ENCODE results near the gene NFIA. TPM values are rescaled to one million over a fixed set of nuclear protein-coding genes. Genes with fewer than 3 reads are reported as not detected.

NFIA gene
- total RNA-seq, 1 experiment from 2014 or later: 20.9 TPM

- ATAC-seq: no peak
- DNase-seq (ENCODE audit: low read depth, low spot score): no peak
- Histone ChIP-seq H3K27me3 (ENCODE audit: control insufficient read depth, insufficient read depth, low read length) (no peaks in the 10 kb centered on the region), H3K4me3 (ENCODE audit: low read depth in 2 of 2, low read length in 2 of 2) (no peak overlapping the region), H3K9me3 (ENCODE audit: control insufficient read depth, insufficient read depth, low read depth, low read length) (no peaks in the 10 kb centered on the region), H3K4me1 (ENCODE audit: control insufficient read depth, insufficient read depth, low read length) (no peaks in the 10 kb centered on the region), H3K27ac (ENCODE audit: low read length) (no peak overlapping the region), H3K36me3 (ENCODE audit: control insufficient read depth, insufficient read depth, low read length) (no peaks in the 10 kb centered on the region)
- intact Hi-C loops (cut with micrococcal nuclease; ENCODE audit: unreplicated experiment): no loop called here
- POLR2A ChIA-PET: no interaction called here
- TF ChIP-seq POLR2AphosphoS5 (IDR thresholded peaks at IDR 0.05; ENCODE audit: low read depth, low read length) (no peak), TCF7L2 (IDR thresholded peaks at IDR 0.05; ENCODE audit: low read depth, low read length) (no peak), CTCF (IDR thresholded peaks at IDR 0.05) (no peak), SIN3A (IDR thresholded peaks at IDR 0.05; ENCODE audit: borderline replicate concordance, insufficient read depth, low read depth, low read length) (no peak), REST (IDR thresholded peaks at IDR 0.05; ENCODE audit: insufficient read depth in 1 of 2, low read depth in 2 of 2, low read length in 1 of 2) (no peak)
- CTCF ChIA-PET: no interaction called here
- no TSS peak for BruUV-seq (replicated peaks)
- in situ Hi-C loops (cut with HindIII; ENCODE audit: low pct_unique_long_range_greater_than_20kb, low sequenced_read_pairs): no loop called here
These were observed 315.1 kb downstream of the NFIA start for GRCh38 chr1:61397495-61397894.

GRCh38 chr1:61397935-61398334, 315.6 kb downstream of the NFIA start:
- no peak for DNase-seq (ENCODE audit: low read depth, low spot score)
- TF ChIP-seq POLR2AphosphoS5 (IDR thresholded peaks at IDR 0.05; ENCODE audit: low read depth, low read length) (no peak), SIN3A (IDR thresholded peaks at IDR 0.05; ENCODE audit: borderline replicate concordance, insufficient read depth, low read depth, low read length) (no peak), CTCF (IDR thresholded peaks at IDR 0.05) (no peak), TCF7L2 (IDR thresholded peaks at IDR 0.05; ENCODE audit: low read depth, low read length) (no peak), REST (IDR thresholded peaks at IDR 0.05; ENCODE audit: insufficient read depth in 1 of 2, low read depth in 2 of 2, low read length in 1 of 2) (no peak)
- ChIA-PET POLR2A (no interaction called here), CTCF (no interaction called here)
- no peaks in the 10 kb centered on the region for H3K9me3 ChIP-seq (ENCODE audit: control insufficient read depth, insufficient read depth, low read depth, low read length)
- BruUV-seq (replicated peaks): no TSS peak
- H3K4me3 ChIP-seq (ENCODE audit: low read depth in 2 of 2, low read length in 2 of 2): no peak overlapping the region
- H3K27ac ChIP-seq (ENCODE audit: low read length): no peak overlapping the region
- H3K36me3 ChIP-seq (ENCODE audit: control insufficient read depth, insufficient read depth, low read length): no peaks in the 10 kb centered on the region
- intact Hi-C loops (cut with micrococcal nuclease; ENCODE audit: unreplicated experiment) (no loop called here), in situ Hi-C loops (cut with HindIII; ENCODE audit: low pct_unique_long_range_greater_than_20kb, low sequenced_read_pairs) (no loop called here)
- no peaks in the 10 kb centered on the region for H3K27me3 ChIP-seq (ENCODE audit: control insufficient read depth, insufficient read depth, low read length)
- no peak for ATAC-seq
- H3K4me1 ChIP-seq (ENCODE audit: control insufficient read depth, insufficient read depth, low read length): no peaks in the 10 kb centered on the region

Measured in Panc1 (cell line).